Upper lobe of left lung (tissue), 4 donors: ENCODE measurements around the gene PRPF40B.

Experiments used
- EP300 ChIP-seq, 4 donors: sonication (generic); formaldehyde crosslinking; IDR thresholded peaks; one replicate each; pipeline ENCODE4 v1.5.1; 2017; ENCODE audit warnings: antibody characterized with exemption in 4 of 4, control low read depth in 2 of 4
- POLR2AphosphoS5 ChIP-seq, 2 donors: sonication (generic); formaldehyde crosslinking; IDR thresholded peaks; one replicate each; pipeline ENCODE4 v1.5.1; 2017; ENCODE audit warnings: antibody characterized with exemption in 2 of 2
- TF ChIP-seq, protein P1 (sequence below), 6 experiments: fragments of 450-650 bp in 4 of 6; fragments of 200-600 bp in 2 of 6; sonication (generic) in 2 of 6; IDR thresholded peaks; one replicate each; pipeline ENCODE4 v1.5.1; 2016 to 2019; ENCODE audit warnings: antibody characterized with exemption in 6 of 6

DNA sequence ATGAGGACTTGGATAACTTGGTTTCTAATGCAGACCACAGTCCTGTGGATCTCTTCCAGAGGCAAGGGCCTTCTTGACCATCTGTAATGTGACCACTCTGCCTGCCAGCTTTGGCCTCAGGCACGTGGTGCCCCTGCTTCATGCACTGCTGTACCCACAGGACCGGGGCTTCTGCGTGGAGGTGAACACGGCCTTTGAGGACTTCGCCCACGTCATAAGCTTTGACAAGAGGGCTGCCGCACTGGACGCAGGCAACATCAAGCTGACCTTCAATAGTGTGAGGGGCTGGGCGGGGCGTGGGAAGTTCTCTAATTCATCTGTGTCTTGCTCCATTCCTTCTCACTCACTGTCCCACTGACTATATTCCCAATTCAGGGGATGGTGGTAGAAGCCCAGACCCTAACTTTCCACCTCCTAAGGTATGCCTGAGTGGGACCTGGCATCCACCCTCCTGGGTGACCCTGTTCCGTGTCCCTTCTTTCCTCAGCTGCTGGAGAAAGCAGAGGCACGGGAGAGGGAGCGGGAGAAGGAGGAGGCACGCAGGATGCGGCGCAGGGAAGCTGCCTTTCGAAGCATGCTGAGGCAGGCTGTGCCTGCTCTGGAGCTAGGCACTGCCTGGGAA is 18.5 kb downstream of the PRPF40B start:
- TF ChIP-seq, protein P1, sequence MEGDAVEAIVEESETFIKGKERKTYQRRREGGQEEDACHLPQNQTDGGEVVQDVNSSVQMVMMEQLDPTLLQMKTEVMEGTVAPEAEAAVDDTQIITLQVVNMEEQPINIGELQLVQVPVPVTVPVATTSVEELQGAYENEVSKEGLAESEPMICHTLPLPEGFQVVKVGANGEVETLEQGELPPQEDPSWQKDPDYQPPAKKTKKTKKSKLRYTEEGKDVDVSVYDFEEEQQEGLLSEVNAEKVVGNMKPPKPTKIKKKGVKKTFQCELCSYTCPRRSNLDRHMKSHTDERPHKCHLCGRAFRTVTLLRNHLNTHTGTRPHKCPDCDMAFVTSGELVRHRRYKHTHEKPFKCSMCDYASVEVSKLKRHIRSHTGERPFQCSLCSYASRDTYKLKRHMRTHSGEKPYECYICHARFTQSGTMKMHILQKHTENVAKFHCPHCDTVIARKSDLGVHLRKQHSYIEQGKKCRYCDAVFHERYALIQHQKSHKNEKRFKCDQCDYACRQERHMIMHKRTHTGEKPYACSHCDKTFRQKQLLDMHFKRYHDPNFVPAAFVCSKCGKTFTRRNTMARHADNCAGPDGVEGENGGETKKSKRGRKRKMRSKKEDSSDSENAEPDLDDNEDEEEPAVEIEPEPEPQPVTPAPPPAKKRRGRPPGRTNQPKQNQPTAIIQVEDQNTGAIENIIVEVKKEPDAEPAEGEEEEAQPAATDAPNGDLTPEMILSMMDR (IDR thresholded peaks at IDR 0.05): no peak
- TF ChIP-seq EP300 (IDR thresholded peaks at IDR 0.05): no peak
- no peak for TF ChIP-seq POLR2AphosphoS5 (IDR thresholded peaks at IDR 0.05)
